Neural cell (in vitro differentiated cells): ENCODE results near the gene TEX101. TPM values are rescaled to one million over a fixed set of nuclear protein-coding genes. Genes with fewer than 3 reads are reported as not detected.

ENCODE experiments used
- H2AFZ ChIP-seq: fragments of 200-600, 300-800 bp; sonication (generic), shearing (Covaris generic); 2 replicates; pipeline ENCODE4 v1.6.0; 2014; ENCODE audit warnings: low read depth, mild to moderate bottlenecking, antibody characterized with exemption, low read length, moderate library complexity
- H3F3A ChIP-seq: fragments of 200-600 bp; shearing (Covaris generic); 2 replicates; pipeline ENCODE4 v1.6.1; 2016; ENCODE audit warnings: mild to moderate bottlenecking, moderate library complexity, mixed read lengths, antibody characterized with exemption, low read length; ENCODE audit not compliant: insufficient read depth, poor library complexity, severe bottlenecking
- H3K27ac ChIP-seq: fragments of 200-600, 300-800 bp; sonication (generic), shearing (Covaris generic); 2 replicates; pipeline ENCODE4 v1.5.1; 2014; ENCODE audit warnings: mild to moderate bottlenecking, low read length, moderate library complexity
- H3K27me3 ChIP-seq: fragments of 300-800, 200-600 bp; sonication (generic), shearing (Covaris generic); 2 replicates; pipeline ENCODE4 v1.6.0; 2014; ENCODE audit warnings: mild to moderate bottlenecking, low read depth, low read length, moderate library complexity; ENCODE audit not compliant: insufficient read depth
- H3K36me3 ChIP-seq: fragments of 300-800, 200-600 bp; sonication (generic), shearing (Covaris generic); 2 replicates; pipeline ENCODE4 v1.5.1; 2014; ENCODE audit warnings: mild to moderate bottlenecking, antibody characterized with exemption, low read length, moderate library complexity; ENCODE audit not compliant: insufficient read depth
- H3K4me2 ChIP-seq: fragments of 300-800, 200-600 bp; sonication (generic), shearing (Covaris generic); 2 replicates; pipeline ENCODE4 v1.6.0; 2014; ENCODE audit warnings: mild to moderate bottlenecking, low read length
- H3K4me3 ChIP-seq: fragments of 300-800, 200-600 bp; sonication (generic), shearing (Covaris generic); 2 replicates; pipeline ENCODE4 v1.5.1; 2014; ENCODE audit warnings: mild to moderate bottlenecking, low read length, moderate library complexity
- H3K79me2 ChIP-seq: fragments of 200-600 bp; shearing (Covaris generic); replicated peaks from 2 replicates; pipeline ENCODE4 v1.6.0; 2014; ENCODE audit warnings: mild to moderate bottlenecking, low read length, moderate library complexity; ENCODE audit not compliant: insufficient read depth
- H3K9ac ChIP-seq: fragments of 300-800, 200-600 bp; sonication (generic), shearing (Covaris generic); 2 replicates; pipeline ENCODE4 v1.6.1; 2016; ENCODE audit warnings: mild to moderate bottlenecking, low read length, mixed read lengths
- H3K9me2 ChIP-seq: fragments of 200-600 bp; shearing (Covaris generic); 2 replicates; pipeline ENCODE4 v1.6.1; 2016; ENCODE audit warnings: mild to moderate bottlenecking, low read length, mixed read lengths; ENCODE audit not compliant: insufficient read depth
- H3K9me3 ChIP-seq: fragments of 200-600, 300-800 bp; sonication (generic), shearing (Covaris generic); 2 replicates; pipeline ENCODE4 v1.6.1; 2016; ENCODE audit warnings: mild to moderate bottlenecking, mixed run types, low read length, moderate library complexity, mixed read lengths
- H4K20me1 ChIP-seq: fragments of 200-600 bp; shearing (Covaris generic); 2 replicates; pipeline ENCODE4 v1.6.1; 2016; ENCODE audit warnings: mild to moderate bottlenecking, mixed run types; ENCODE audit not compliant: insufficient read depth
- EP300 ChIP-seq: fragments of 450-650 bp; conservative IDR thresholded peaks from 2 replicates; pipeline ENCODE4 v1.6.1; 2014; ENCODE audit warnings: antibody characterized with exemption, mild to moderate bottlenecking, moderate library complexity; ENCODE audit not compliant: poor library complexity, severe bottlenecking
- EZH2 ChIP-seq: fragments of 200-600, 300-800 bp; shearing (Covaris generic), sonication (generic); IDR thresholded peaks from 2 replicates; pipeline ENCODE4 v1.6.1; 2014; ENCODE audit warnings: antibody characterized with exemption, low read length, borderline replicate concordance, mild to moderate bottlenecking; ENCODE audit not compliant: insufficient read depth, poor library complexity, severe bottlenecking
- MXI1 ChIP-seq: fragments of 450-650 bp; conservative IDR thresholded peaks from 2 replicates; pipeline ENCODE4 v1.6.1; 2014; ENCODE audit warnings: antibody characterized with exemption, mild to moderate bottlenecking; ENCODE audit not compliant: poor library complexity, severe bottlenecking
- POLR2AphosphoS5 ChIP-seq: IDR thresholded peaks from 2 replicates; pipeline ENCODE4 v1.6.1; 2012
- RAD21 ChIP-seq: fragments of 450-650 bp; conservative IDR thresholded peaks from 2 replicates; pipeline ENCODE4 v1.6.1; 2014; ENCODE audit warnings: antibody characterized with exemption, mild to moderate bottlenecking, moderate library complexity
- SMC3 ChIP-seq: fragments of 450-650 bp; conservative IDR thresholded peaks from 2 replicates; pipeline ENCODE4 v1.6.1; 2014; ENCODE audit warnings: antibody characterized with exemption, mild to moderate bottlenecking, moderate library complexity; ENCODE audit not compliant: poor library complexity
- TAF1 ChIP-seq: IDR thresholded peaks from 2 replicates; pipeline ENCODE4 v1.6.1; 2012; ENCODE audit warnings: low read depth
- polyA plus RNA-seq: library from polyadenylated mRNA; depleted of rRNA; stranded (reverse); fragments of >200 nt; gene quantifications from 2 replicates; pipeline ENCODE4 v1.2.3, GENCODE V29; 2014
- TF ChIP-seq, protein P1 (sequence below): IDR thresholded peaks from 2 replicates; pipeline ENCODE4 v1.6.1; 2012; ENCODE audit warnings: borderline replicate concordance

Gene TEX101
- polyA plus RNA-seq, 1 donor from 2014 or later = not detected

- no peaks in the 10 kb centered on the region for H3K9me2 ChIP-seq
- no peak overlapping the region for H3K4me3 ChIP-seq
- no peak overlapping the region for H2AFZ ChIP-seq
- no peak for TF ChIP-seq MXI1
- no peak for TF ChIP-seq RAD21
- no peak for TF ChIP-seq EZH2
- TF ChIP-seq, protein P1, sequence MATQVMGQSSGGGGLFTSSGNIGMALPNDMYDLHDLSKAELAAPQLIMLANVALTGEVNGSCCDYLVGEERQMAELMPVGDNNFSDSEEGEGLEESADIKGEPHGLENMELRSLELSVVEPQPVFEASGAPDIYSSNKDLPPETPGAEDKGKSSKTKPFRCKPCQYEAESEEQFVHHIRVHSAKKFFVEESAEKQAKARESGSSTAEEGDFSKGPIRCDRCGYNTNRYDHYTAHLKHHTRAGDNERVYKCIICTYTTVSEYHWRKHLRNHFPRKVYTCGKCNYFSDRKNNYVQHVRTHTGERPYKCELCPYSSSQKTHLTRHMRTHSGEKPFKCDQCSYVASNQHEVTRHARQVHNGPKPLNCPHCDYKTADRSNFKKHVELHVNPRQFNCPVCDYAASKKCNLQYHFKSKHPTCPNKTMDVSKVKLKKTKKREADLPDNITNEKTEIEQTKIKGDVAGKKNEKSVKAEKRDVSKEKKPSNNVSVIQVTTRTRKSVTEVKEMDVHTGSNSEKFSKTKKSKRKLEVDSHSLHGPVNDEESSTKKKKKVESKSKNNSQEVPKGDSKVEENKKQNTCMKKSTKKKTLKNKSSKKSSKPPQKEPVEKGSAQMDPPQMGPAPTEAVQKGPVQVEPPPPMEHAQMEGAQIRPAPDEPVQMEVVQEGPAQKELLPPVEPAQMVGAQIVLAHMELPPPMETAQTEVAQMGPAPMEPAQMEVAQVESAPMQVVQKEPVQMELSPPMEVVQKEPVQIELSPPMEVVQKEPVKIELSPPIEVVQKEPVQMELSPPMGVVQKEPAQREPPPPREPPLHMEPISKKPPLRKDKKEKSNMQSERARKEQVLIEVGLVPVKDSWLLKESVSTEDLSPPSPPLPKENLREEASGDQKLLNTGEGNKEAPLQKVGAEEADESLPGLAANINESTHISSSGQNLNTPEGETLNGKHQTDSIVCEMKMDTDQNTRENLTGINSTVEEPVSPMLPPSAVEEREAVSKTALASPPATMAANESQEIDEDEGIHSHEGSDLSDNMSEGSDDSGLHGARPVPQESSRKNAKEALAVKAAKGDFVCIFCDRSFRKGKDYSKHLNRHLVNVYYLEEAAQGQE = no peak
- no peaks in the 10 kb centered on the region for H3K79me2 ChIP-seq
- H3K9me3 ChIP-seq = no peaks in the 10 kb centered on the region
- H3K27ac ChIP-seq = no peak overlapping the region
- no peaks in the 10 kb centered on the region for H3K36me3 ChIP-seq
- H4K20me1 ChIP-seq = no peaks in the 10 kb centered on the region
- no peaks in the 10 kb centered on the region for H3K27me3 ChIP-seq
- H3K4me2 ChIP-seq = no peak overlapping the region
- H3F3A ChIP-seq = no peaks in the 10 kb centered on the region
- no peak overlapping the region for H3K9ac ChIP-seq
Measured at GRCh38 chr19:43416951-43417623, 2.4 kb downstream of the TEX101 start.

DNA sequence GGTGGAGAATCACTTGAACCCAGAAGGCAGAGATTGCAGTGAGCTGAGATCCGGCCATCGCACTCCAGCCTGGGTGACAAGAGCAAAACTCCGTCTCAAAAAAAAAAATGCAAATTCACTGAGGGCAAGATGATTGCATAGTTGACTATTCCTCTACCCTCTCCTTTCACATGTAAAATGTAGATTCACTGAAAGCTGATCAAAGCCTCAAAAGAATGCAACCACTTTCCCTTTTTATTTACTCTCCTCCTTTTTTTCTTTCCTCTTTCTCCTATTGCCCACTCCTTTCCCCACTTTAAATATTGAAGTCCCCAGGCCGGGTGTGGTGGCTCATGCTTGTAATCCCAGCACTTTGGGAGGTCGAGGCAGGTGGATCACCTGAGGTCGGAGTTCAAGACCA, 6.3 kb downstream of the TEX101 start:
- H3K9me2 ChIP-seq = no peaks in the 10 kb centered on the region
- no peak overlapping the region for H2AFZ ChIP-seq
- no peak overlapping the region for H3K4me3 ChIP-seq
- H3K27me3 ChIP-seq = no peaks in the 10 kb centered on the region
- TF ChIP-seq, protein P1 = no peak
- TF ChIP-seq RAD21 = no peak
- no peak for TF ChIP-seq MXI1
- TF ChIP-seq POLR2AphosphoS5 = no peak
- no peak for TF ChIP-seq TAF1
- no peak for TF ChIP-seq EP300
- TF ChIP-seq SMC3 = no peak
- no peaks in the 10 kb centered on the region for H4K20me1 ChIP-seq
- no peaks in the 10 kb centered on the region for H3F3A ChIP-seq
- no peak overlapping the region for H3K4me2 ChIP-seq
- H3K9me3 ChIP-seq = no peaks in the 10 kb centered on the region
- no peaks in the 10 kb centered on the region for H3K79me2 ChIP-seq
- no peak overlapping the region for H3K9ac ChIP-seq
- no peaks in the 10 kb centered on the region for H3K36me3 ChIP-seq
- H3K27ac ChIP-seq = no peak overlapping the region
